GM21423 (cell line): ENCODE data around the gene CFAP57.

ENCODE experiments used
- ATAC-seq: cut with Tn5 transposase; IDR thresholded peaks from one replicate; pipeline ENCODE4 v1.9.1; 2021; ENCODE audit warnings: mild to moderate bottlenecking, moderate library complexity; ENCODE audit not compliant: unreplicated experiment

Gene CFAP57

GRCh38 chr1:43222879-43223278 lies 50.7 kb downstream of the CFAP57 start:
- no peak for ATAC-seq

GRCh38 chr1:43225168-43225567 lies 53.0 kb downstream of the CFAP57 start:
- no peak for ATAC-seq

GRCh38 chr1:43227143-43227764 lies 55.1 kb downstream of the CFAP57 start:
- ATAC-seq: peak; percentile 49

DNA sequence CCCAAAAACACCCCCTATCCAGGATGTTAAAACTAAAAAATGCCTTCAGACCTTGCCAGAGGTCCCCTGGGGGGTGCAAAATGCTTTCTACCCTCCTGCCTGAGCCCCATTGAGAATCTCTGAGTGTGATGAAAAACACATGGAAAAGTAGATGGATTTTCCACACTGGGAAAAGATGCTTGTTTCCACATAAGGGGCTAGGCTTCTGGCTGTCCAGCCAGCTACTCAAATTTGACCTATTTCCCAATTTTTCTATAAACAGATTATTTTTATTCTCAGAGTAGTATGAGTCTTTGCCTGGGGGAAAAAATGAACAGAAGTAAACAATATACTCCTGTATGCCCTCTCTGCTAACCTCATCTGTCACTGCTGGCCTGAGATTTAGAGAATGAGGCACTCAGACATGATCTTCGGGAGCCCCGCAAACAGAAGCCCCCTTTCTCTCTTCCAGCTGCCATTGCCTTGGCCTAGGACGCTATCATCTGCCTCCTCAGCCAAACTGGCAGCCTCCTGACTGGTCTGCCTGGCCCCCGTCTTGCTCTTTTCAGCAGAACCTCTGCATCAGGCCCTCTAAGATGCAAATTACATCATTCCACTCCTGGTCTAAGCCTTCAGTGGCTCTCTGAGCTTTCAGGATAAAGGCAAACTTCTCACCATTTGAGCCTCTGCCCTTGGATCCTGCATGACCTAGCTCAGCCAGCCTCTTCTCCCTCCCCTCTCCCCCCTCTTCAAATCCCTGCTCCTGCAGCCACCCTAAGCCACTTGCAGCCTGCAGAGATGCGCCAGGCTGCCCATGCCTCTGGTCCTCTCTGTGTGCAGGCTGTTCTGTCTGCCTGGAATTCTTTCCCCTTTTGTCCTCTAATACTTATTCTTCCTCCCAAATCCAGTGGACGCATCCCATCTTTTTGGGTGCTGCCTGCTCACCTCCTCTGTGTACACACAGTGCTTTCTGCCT lies 58.0 kb downstream of the CFAP57 start:
- no peak for ATAC-seq

- no peak for ATAC-seq
Observed at GRCh38 chr1:43232074-43232473, 59.9 kb downstream of the CFAP57 start.

GRCh38 chr1:43232482-43232881 lies 60.4 kb downstream of the CFAP57 start:
- no peak for ATAC-seq

- ATAC-seq: no peak
Observed at GRCh38 chr1:43233631-43234030, 61.5 kb downstream of the CFAP57 start.

DNA sequence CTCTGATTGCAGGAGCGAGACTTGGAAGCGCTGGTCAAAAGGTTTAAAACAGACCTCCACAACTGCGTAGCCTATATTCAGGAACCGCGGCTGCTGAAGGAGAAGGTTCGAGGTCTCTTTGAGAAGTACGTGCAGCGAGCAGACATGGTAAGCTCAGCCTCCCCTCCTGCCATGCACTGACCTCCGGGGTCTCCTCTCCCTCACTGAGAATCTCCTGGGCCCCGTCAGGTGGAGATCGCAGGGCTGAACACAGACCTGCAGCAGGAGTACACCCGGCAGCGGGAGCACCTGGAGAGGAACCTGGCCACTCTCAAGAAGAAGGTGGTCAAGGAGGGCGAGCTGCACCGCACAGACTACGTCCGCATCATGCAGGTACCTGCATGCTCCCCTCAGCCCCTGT lies 62.1 kb downstream of the CFAP57 start:
- ATAC-seq: no peak

DNA sequence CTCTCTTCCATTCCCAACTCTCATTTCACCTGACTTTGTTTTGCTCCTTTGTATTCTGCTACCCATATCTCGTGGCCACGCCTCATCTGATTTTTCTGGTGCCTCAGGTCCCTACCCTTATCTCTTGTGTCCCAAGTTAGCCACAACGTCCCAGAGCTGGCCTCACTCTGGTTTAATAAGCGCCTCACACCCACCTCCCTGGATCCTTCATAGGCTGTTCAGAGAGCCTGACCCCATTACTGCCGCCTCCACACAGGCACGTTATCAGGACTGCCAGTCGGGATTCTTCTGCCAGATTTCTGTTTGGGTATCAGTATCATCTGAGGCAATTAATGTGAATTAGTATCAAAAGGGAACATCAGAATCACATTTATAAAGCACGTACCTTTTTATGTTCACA lies 62.9 kb downstream of the CFAP57 start:
- no peak for ATAC-seq

- ATAC-seq: no peak
Observed at GRCh38 chr1:43235451-43236121, 63.5 kb downstream of the CFAP57 start.

DNA sequence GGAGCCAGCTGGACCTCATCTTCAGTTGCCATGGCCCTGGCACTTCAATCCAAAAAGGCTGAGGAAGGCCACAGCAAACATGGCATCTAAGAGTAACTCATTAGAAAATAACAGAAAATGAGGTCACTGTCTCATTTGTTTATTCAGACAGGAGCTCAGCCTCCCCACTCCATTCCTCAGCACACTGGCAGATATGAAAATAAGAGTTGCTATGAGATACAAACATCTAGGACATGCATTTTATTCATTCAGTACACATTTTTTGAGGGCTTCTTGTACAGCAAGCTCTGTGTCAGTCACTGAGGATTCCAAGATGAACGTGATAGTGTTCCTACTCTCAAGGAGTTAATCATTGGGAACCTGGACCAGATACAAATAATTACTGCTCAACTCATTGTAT lies 65.0 kb downstream of the CFAP57 start:
- no peak for ATAC-seq

DNA sequence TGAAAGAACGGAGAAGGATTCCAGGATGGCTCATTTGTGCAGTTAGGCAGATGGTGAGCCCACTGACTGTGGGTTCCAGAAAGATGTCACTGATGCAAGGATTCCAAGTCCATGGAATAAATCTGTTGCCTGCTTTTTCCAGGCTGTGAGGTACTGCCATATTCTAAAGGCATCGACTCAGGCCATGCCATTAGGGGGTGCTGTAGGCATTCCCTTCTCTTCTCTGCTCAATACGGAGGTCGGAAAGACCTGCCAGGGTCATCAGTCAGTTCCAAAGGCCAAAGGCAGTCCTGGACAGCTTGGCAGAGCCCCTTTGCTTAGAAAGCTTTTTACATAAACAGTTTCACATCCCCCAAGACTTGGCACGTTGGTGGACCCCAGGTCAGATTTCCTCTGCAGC lies 66.0 kb downstream of the CFAP57 start:
- ATAC-seq: no peak

- ATAC-seq: no peak
Observed at GRCh38 chr1:43238991-43239469, 66.9 kb downstream of the CFAP57 start.

DNA sequence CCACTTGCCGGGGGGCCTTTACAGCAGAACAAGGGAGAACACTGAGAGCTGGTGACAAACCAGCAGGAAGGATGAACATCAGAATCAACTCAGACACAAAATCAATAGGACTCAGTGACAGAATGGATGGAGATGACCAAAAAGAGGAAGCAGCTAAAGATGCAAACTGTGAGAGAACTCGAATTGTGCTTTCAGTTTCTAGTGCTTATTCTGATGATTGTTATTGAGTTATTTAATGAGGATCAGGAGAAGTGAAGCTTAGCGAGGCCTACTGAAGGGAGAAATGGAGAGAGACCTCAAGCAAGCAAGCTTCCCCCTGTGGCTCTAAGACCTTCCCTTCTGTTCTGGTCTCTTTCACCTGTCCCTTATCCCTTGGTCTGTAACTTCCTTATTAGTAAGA lies 67.4 kb downstream of the CFAP57 start:
- peak; percentile 72 for ATAC-seq

DNA sequence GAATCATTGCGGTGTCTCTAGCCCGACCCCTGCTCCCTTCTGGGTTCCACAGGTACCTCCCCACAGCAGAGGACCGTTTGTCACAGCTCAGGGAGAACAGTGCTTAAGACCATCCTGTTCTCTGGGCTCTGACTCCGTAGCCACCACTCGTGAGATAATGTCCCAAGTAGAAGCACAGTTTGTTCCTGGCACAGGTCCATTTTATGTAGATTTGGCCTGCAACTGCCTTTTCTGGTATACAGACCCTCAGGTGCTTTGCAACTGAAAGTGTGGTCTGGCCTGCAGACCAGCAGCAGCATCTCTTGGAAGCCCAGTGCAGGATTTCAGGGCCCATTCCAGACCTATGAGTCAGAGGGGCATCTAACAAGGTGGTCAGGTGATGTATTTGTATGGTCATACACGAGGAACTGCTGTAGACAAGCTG lies 69.3 kb downstream of the CFAP57 start:
- ATAC-seq: no peak

DNA sequence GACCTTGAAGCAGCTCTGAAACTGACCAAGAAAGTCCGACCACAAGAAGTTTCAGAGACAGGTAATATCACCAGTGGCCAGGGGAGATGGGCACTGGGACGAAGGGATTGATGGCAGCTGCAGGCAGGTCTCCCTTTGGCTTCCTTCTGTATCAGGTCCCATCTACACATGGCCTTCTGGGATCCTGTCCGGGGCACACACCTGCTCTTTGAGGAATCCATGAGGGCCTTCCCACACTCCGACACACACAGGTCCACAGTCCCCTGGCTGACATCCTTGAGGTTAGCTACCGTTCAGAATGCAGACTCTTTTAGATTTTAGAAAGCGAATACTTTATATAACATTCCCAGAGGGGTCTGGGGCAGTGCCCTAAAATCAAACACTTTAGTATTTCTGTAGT lies 71.2 kb downstream of the CFAP57 start:
- ATAC-seq: no peak

DNA sequence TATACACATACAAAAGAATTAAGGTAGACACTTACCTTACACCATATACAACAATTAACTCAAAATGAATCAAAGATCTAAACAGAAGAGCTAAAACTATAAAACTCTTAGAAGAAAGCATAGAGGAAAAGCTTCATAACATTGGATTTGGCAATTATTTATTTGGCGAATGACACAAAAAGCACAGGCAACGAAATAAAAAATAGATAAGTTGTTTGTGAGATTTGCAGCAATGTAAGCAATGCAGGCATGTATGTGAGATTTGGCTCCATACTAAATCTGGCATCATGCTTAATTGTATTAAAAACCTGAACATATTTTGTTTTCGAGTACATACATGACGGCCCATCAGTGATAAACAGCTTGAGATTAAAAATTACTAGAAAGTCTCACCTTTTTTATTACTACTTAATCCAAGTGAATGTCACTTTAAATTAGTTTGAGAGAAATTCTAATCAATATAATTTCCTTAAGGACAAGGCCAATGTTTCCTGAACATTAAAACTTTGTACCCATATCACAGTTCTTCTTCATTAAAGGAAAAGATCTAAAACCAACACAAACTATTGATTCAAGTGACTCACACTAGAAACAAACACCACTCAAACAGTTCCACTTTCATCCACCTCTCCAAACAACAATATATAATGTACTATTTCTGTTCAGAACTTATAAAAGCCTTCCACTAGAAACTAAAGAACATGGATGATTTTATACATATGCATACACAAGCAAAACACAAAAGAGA lies 74.5 kb downstream of the CFAP57 start:
- ATAC-seq: no peak

- ATAC-seq: no peak
Observed at GRCh38 chr1:43247256-43247921, 75.3 kb downstream of the CFAP57 start.

GRCh38 chr1:43250351-43250761 lies 78.2 kb downstream of the CFAP57 start:
- ATAC-seq: no peak

- ATAC-seq: no peak
Observed at GRCh38 chr1:43251024-43251423, 78.9 kb downstream of the CFAP57 start.
